ENCODE data around the gene SCGB1D2. TPM values are rescaled to one million over a fixed set of nuclear protein-coding genes. Genes with fewer than 3 reads are reported as not detected.

Gene SCGB1D2
- total RNA-seq, 2 experiments from 2014 or later = not detected

DNA sequence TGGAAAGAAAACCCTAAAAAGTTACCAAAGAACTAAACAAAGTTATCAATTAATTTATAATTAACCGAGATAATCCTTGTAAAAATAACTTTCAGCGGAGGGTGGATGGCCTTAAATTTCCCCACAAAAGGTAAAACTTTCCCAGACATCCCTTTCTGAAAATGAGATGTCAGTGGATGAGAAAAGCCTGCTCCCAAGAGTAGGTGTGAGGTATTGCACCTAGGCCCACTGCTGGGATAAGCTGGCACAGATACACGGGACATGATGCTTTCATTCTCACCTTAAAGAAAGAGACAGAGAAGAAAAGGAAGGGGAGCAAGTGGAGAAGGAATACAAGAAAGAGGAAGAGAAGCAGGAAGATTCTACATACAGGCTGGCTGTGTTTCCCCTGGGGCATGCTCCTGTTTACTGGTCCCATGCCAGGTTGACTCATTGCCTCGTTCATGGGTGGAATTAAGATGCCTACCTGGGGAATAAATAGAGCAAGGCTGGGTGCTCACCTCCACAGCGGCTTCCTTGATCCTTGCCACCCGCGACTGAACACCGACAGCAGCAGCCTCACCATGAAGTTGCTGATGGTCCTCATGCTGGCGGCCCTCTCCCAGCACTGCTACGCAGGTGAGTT is 27.7 kb downstream of the SCGB1D2 start, which contains the start of gene SCGB2A2:
TSS of gene SCGB2A2 (plus strand) at position 505 of the 625 bp plus-strand sequence. CDS start at position 564, 59 bp downstream.
- no peak for DNase-seq (ENCODE audit: low spot score)
- BruUV-seq (replicated peaks) = no TSS peak
- no peaks in the 10 kb centered on the region for H3K79me2 ChIP-seq (ENCODE audit: insufficient read depth, low read depth, low read length)
- no peaks in the 10 kb centered on the region for H3K4me1 ChIP-seq (ENCODE audit: insufficient read depth, low read length, poor library complexity, severe bottlenecking)
- CTCF ChIA-PET (ENCODE audit: unreplicated experiment) = no interaction called here
- H3K9me2 ChIP-seq (ENCODE audit: insufficient read depth, low read length) = no peaks in the 10 kb centered on the region
- H3K9me3 ChIP-seq (ENCODE audit: low read length) = no peaks in the 10 kb centered on the region
- intact Hi-C loops (cut with micrococcal nuclease; ENCODE audit: unreplicated experiment) = no loop called here
- POLR2A ChIA-PET = no interaction called here
- TF ChIP-seq EZH2phosphoT487 (IDR thresholded peaks at IDR 0.05; ENCODE audit: borderline replicate concordance, low read depth, low read length) = no peak
- TF ChIP-seq, protein P1, sequence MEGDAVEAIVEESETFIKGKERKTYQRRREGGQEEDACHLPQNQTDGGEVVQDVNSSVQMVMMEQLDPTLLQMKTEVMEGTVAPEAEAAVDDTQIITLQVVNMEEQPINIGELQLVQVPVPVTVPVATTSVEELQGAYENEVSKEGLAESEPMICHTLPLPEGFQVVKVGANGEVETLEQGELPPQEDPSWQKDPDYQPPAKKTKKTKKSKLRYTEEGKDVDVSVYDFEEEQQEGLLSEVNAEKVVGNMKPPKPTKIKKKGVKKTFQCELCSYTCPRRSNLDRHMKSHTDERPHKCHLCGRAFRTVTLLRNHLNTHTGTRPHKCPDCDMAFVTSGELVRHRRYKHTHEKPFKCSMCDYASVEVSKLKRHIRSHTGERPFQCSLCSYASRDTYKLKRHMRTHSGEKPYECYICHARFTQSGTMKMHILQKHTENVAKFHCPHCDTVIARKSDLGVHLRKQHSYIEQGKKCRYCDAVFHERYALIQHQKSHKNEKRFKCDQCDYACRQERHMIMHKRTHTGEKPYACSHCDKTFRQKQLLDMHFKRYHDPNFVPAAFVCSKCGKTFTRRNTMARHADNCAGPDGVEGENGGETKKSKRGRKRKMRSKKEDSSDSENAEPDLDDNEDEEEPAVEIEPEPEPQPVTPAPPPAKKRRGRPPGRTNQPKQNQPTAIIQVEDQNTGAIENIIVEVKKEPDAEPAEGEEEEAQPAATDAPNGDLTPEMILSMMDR (conservative IDR thresholded peaks at IDR 0.05; ENCODE audit: low read length) = peak; percentile 49
- H3K4me2 ChIP-seq (ENCODE audit: low read length) = no peak within 1 kb of the TSS
- H3K36me3 ChIP-seq (ENCODE audit: insufficient read depth, low read length) = no peaks in the 10 kb centered on the region
- H3K27ac ChIP-seq (ENCODE audit: low read depth, low read length, poor library complexity, severe bottlenecking) = no peak within 1 kb of the TSS
- no peaks in the 10 kb centered on the region for H4K20me1 ChIP-seq (ENCODE audit: insufficient read depth, low read length)
- H2AFZ ChIP-seq (ENCODE audit: low read length) = no peak within 1 kb of the TSS
- no peak within 1 kb of the TSS for H3K4me3 ChIP-seq (ENCODE audit: low read depth, low read length, poor library complexity, severe bottlenecking)

GRCh38 chr11:62273284-62273683 is 31.2 kb downstream of the SCGB1D2 start:
- Histone ChIP-seq H3K79me2 (ENCODE audit: insufficient read depth, low read depth, low read length) (no peaks in the 10 kb centered on the region), H3K36me3 (ENCODE audit: insufficient read depth, low read length) (no peaks in the 10 kb centered on the region), H3K4me2 (ENCODE audit: low read length) (no peak overlapping the region), H4K20me1 (ENCODE audit: insufficient read depth, low read length) (no peaks in the 10 kb centered on the region), H3K9me3 (ENCODE audit: low read length) (no peaks in the 10 kb centered on the region), H3K27ac (ENCODE audit: low read depth, low read length, poor library complexity, severe bottlenecking) (no peak overlapping the region), H3K9me2 (ENCODE audit: insufficient read depth, low read length) (no peaks in the 10 kb centered on the region), H3K4me3 (ENCODE audit: low read depth, low read length, poor library complexity, severe bottlenecking) (no peak overlapping the region), H3K4me1 (ENCODE audit: insufficient read depth, low read length, poor library complexity, severe bottlenecking) (no peaks in the 10 kb centered on the region), H2AFZ (ENCODE audit: low read length) (no peak overlapping the region)
- intact Hi-C loops (cut with micrococcal nuclease; ENCODE audit: unreplicated experiment) = no loop called here
- BruUV-seq (replicated peaks) = no TSS peak
- no peak for TF ChIP-seq EZH2phosphoT487 (IDR thresholded peaks at IDR 0.05; ENCODE audit: borderline replicate concordance, low read depth, low read length)
- TF ChIP-seq, protein P1 (conservative IDR thresholded peaks at IDR 0.05; ENCODE audit: low read length) = no peak
- ChIA-PET POLR2A (interaction anchor here (1.2 kb wide), 1 partner anchor 9 kb away, joined by 3 read pairs; no protein-coding TSS in a partner anchor), CTCF (ENCODE audit: unreplicated experiment) (no interaction called here)
- DNase-seq (ENCODE audit: low spot score) = no peak

DNA sequence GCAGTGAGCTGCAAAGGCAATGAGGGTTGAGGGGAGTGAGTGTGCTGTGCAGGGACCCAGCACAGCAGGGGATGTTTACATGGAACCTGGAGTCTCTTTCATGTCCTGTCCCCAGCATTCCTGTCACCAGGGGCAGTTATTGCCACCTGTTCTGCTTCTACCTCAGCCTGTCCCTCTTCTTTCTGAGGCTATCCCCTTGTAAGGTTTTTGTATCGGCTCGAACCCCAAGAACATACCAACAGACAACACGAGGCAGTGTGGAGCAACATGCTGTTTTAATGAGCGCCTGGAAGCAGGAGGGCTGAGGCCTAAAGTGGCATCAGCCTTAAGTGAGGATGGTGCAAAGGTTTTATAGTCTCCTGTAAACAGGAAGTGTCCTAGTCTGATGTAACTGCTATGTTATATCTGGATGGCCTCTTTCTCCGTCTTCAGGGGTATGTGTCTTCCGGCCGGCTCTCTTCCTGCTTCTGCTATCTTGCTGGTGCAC is 31.8 kb downstream of the SCGB1D2 start:
- H4K20me1 ChIP-seq (ENCODE audit: insufficient read depth, low read length) = no peaks in the 10 kb centered on the region
- no peaks in the 10 kb centered on the region for H3K9me3 ChIP-seq (ENCODE audit: low read length)
- intact Hi-C loops (cut with micrococcal nuclease; ENCODE audit: unreplicated experiment) = no loop called here
- BruUV-seq (replicated peaks) = no TSS peak
- ChIA-PET CTCF (ENCODE audit: unreplicated experiment) (no interaction called here), POLR2A (no interaction called here)
- H3K4me2 ChIP-seq (ENCODE audit: low read length) = no peak overlapping the region
- TF ChIP-seq, protein P1 (conservative IDR thresholded peaks at IDR 0.05; ENCODE audit: low read length) = no peak
- no peak for TF ChIP-seq EZH2phosphoT487 (IDR thresholded peaks at IDR 0.05; ENCODE audit: borderline replicate concordance, low read depth, low read length)
- H2AFZ ChIP-seq (ENCODE audit: low read length) = no peak overlapping the region
- no peak overlapping the region for H3K4me3 ChIP-seq (ENCODE audit: low read depth, low read length, poor library complexity, severe bottlenecking)
- H3K27ac ChIP-seq (ENCODE audit: low read depth, low read length, poor library complexity, severe bottlenecking) = no peak overlapping the region
- no peaks in the 10 kb centered on the region for H3K79me2 ChIP-seq (ENCODE audit: insufficient read depth, low read depth, low read length)
- H3K36me3 ChIP-seq (ENCODE audit: insufficient read depth, low read length) = no peaks in the 10 kb centered on the region
- H3K4me1 ChIP-seq (ENCODE audit: insufficient read depth, low read length, poor library complexity, severe bottlenecking) = no peaks in the 10 kb centered on the region
- H3K9me2 ChIP-seq (ENCODE audit: insufficient read depth, low read length) = no peaks in the 10 kb centered on the region
- no peak for DNase-seq (ENCODE audit: low spot score)
